H1 (cell line): ENCODE results near the gene NUCB1. TPM values are rescaled to one million over a fixed set of nuclear protein-coding genes. Genes with fewer than 3 reads are reported as not detected.

Experiments
- ATF2 ChIP-seq: IDR thresholded peaks from 2 replicates; pipeline ENCODE4 v1.6.1; 2012; ENCODE audit warnings: low read length, inconsistent platforms
- CHD1 ChIP-seq: IDR thresholded peaks from 2 replicates; pipeline ENCODE4 v1.6.1; 2012; ENCODE audit warnings: low read depth, low read length, improper control_type of control experiment
- CHD7 ChIP-seq: fragments of 300-600 bp; sonication (generic); IDR thresholded peaks from 2 replicates; pipeline ENCODE4 v1.7.1; 2012; ENCODE audit warnings: low read length, moderate library complexity, mild to moderate bottlenecking, inconsistent platforms; ENCODE audit not compliant: insufficient replicate concordance
- FOSL1 ChIP-seq: IDR thresholded peaks from 2 replicates; pipeline ENCODE4 v1.6.1; 2011; ENCODE audit warnings: mild to moderate bottlenecking, low read depth, low read length, moderate library complexity; ENCODE audit not compliant: insufficient read depth
- JUND ChIP-seq: IDR thresholded peaks from 2 replicates; pipeline ENCODE4 v1.6.1; 2011; ENCODE audit warnings: mild to moderate bottlenecking, improper control_type of control experiment, low read length
- KDM1A ChIP-seq: fragments of 200-600, 300-600 bp; sonication (generic); IDR thresholded peaks from 2 replicates; pipeline ENCODE4 v1.7.1; 2016; ENCODE audit warnings: mild to moderate bottlenecking, low read length, borderline replicate concordance
- RFX5 ChIP-seq: IDR thresholded peaks from 2 replicates; pipeline ENCODE4 v1.6.1; 2011; ENCODE audit warnings: low read depth, low read length, improper control_type of control experiment, borderline replicate concordance
- SP4 ChIP-seq: IDR thresholded peaks from 2 replicates; pipeline ENCODE4 v1.6.1; 2012; ENCODE audit warnings: low read length, inconsistent platforms
- TCF12 ChIP-seq: IDR thresholded peaks from 2 replicates; pipeline ENCODE4 v1.6.1; 2011; ENCODE audit warnings: low read depth, mild to moderate bottlenecking, low read length
- polyA plus RNA-seq, 7 experiments: library from polyadenylated mRNA; depleted of rRNA in 3 of 7; stranded (reverse) in 5 of 7; unstranded in 2 of 7; fragments of >200 nt in 5 of 7; fragments of 200-250 nt in 2 of 7; gene quantifications; 1 replicate in 5 of 7; 2 replicates in 1 of 7; 4 replicates in 1 of 7; pipeline versions ENCODE4 v1.2.1 to v1.2.3, GENCODE V29; 2011 to 2013; ENCODE audit warnings: missing spikeins in 2 of 7, mixed read lengths in 2 of 7
- total RNA-seq: library from RNA; stranded (reverse); fragmentation: NEBNext Ultra II Directional; extraction: Animal tissue kit (Norgen Biotek cat#: 25700); gene quantifications from 2 replicates; pipeline ENCODE4 v1.2.1, GENCODE V29; 2021

Gene NUCB1
- total and polyA plus RNA-seq, 2 of the 8 experiments (the other 6 are each of a cell fraction or from before 2014, with no cell fraction given), result 111 to 121 TPM

GRCh38 chr19:48872884-48873475 lies 27.1 kb upstream of the NUCB1 start (continued):
- TF ChIP-seq CHD7 (no peak), KDM1A (no peak), SP4 (0 out of 2 replicates have a peak, but pooled peaks have one; percentile 19), FOSL1 (no peak), RFX5 (no peak), JUND (peak; percentile 48; the same call in 1 of the 2 replicates), CHD1 (no peak), ATF2 (no peak), TCF12 (no peak)
